K562 (cell line): ENCODE measurements around the gene GCC1. TPM values are rescaled to one million over a fixed set of nuclear protein-coding genes. Genes with fewer than 3 reads are reported as not detected.

Experiments
- ATAC-seq: fragments of 200-7000 bp; cut with Tn5 transposase; 3 replicates; pipeline ENCODE4 v1.9.1; 2020; ENCODE audit warnings: moderate library complexity
- BruUV-seq: library from RNA; stranded (reverse); fragments of 400-500 nt; replicated peaks from 2 replicates; lab custom pipeline; 2021; lab: Mats Ljungman, UMichigan
- CTCF ChIA-PET: fragments of 300-600 bp; formaldehyde crosslinking; extraction: SDS; loops from one replicate; lab custom pipeline; 2021; ENCODE audit warnings: low intra/inter-chr PET ratio; lab: Yijun Ruan, JAX
- POLR2A ChIA-PET: fragments of 300-600, 350-650 bp; sonication (Branson Sonifier 250); formaldehyde crosslinking; extraction: SDS; loops from one replicate; lab custom pipeline; 2021; ENCODE audit warnings: antibody characterized with exemption, inconsistent platforms; lab: Yijun Ruan, JAX
- DNase-seq, 4 experiments: peaks; one replicate each; pipeline versions ENCODE4 v3.0.0 to v3.0.0-alpha.2; 2011 to 2018; ENCODE audit warnings: low spot score in 3 of 4, mixed read lengths in 3 of 4; ENCODE audit errors: extremely low read depth in 1 of 4
- FAIRE-seq: peaks from 2 replicates; lab custom pipeline; 2011; peaks lifted over from hg19 to GRCh38; lab: Jason Lieb, UNC
- H2AFZ ChIP-seq: 2 replicates; pipeline ENCODE4 v1.6.0; 2011; ENCODE audit warnings: low read depth, low read length, control low read depth, inconsistent platforms
- H3K27ac ChIP-seq: fragments of 200-600 bp; 3 replicates; pipeline ENCODE4 v1.8.0; 2011; ENCODE audit warnings: low read depth, mild to moderate bottlenecking, control low read depth, inconsistent platforms, low read length, moderate library complexity, mixed read lengths; ENCODE audit errors: extremely low read depth
- H3K27me3 ChIP-seq, 2 experiments: fragments of 300-600 bp in 1 of 2; 2 replicates in 1 of 2; 3 replicates in 1 of 2; pipeline versions ENCODE4 v1.6.0 to v1.8.0; 2011; ENCODE audit warnings: inconsistent platforms in 2 of 2, low read length in 2 of 2, mild to moderate bottlenecking in 1 of 2, mixed read lengths in 1 of 2, moderate library complexity in 1 of 2; ENCODE audit not compliant: control insufficient read depth in 2 of 2, insufficient read depth in 2 of 2
- H3K36me3 ChIP-seq: fragments of 300-600 bp; 3 replicates; pipeline ENCODE4 v1.8.0; 2011; ENCODE audit warnings: mild to moderate bottlenecking, low read length, inconsistent platforms; ENCODE audit not compliant: control insufficient read depth, insufficient read depth
- H3K4me1 ChIP-seq, 2 experiments: fragments of 200-600 bp in 1 of 2; replicated peaks in 1 of 2; 2 replicates in 1 of 2; 3 replicates in 1 of 2; pipeline versions ENCODE4 v1.5.1 to v1.8.0; 2011; ENCODE audit warnings: inconsistent platforms in 2 of 2, low read length in 2 of 2, mild to moderate bottlenecking in 1 of 2, mixed read lengths in 1 of 2, moderate library complexity in 1 of 2; ENCODE audit not compliant: control insufficient read depth in 2 of 2, insufficient read depth in 2 of 2
- H3K4me2 ChIP-seq: 2 replicates; pipeline ENCODE4 v1.6.1; 2011; ENCODE audit warnings: low read length, control low read depth, inconsistent platforms, mixed read lengths; ENCODE audit not compliant: insufficient read depth
- H3K4me3 ChIP-seq: fragments of 200-600 bp; sonication (generic), shearing (Covaris generic); 2 replicates; pipeline ENCODE4 v1.5.1; 2016; ENCODE audit warnings: control low read depth, inconsistent platforms
- H3K79me2 ChIP-seq: fragments of 200-600 bp; 3 replicates; pipeline ENCODE4 v1.8.0; 2011; ENCODE audit warnings: low read length, inconsistent platforms; ENCODE audit not compliant: control insufficient read depth, insufficient read depth
- H3K9ac ChIP-seq, 2 experiments: 2 replicates each; pipeline versions ENCODE4 v1.6.0 to v1.6.1; 2011; ENCODE audit warnings: low read depth in 2 of 2, low read length in 2 of 2, control low read depth in 1 of 2, inconsistent platforms in 1 of 2, mild to moderate bottlenecking in 1 of 2, mixed read lengths in 1 of 2; ENCODE audit not compliant: insufficient read depth in 1 of 2
- H3K9me1 ChIP-seq: one replicate; pipeline ENCODE4 v1.6.0; 2011; ENCODE audit warnings: inconsistent platforms, mild to moderate bottlenecking, low read length, moderate library complexity; ENCODE audit not compliant: control insufficient read depth, insufficient read depth
- H3K9me3 ChIP-seq: replicated peaks from 2 replicates; pipeline ENCODE4 v1.5.1; 2011; ENCODE audit warnings: low read depth, low read length, inconsistent platforms; ENCODE audit not compliant: control insufficient read depth, insufficient read depth
- H4K20me1 ChIP-seq: replicated peaks from 2 replicates; pipeline ENCODE4 v1.6.1; 2011; ENCODE audit warnings: low read length, inconsistent platforms, mixed read lengths; ENCODE audit not compliant: control insufficient read depth, insufficient read depth
- RBFOX2 ChIP-seq: fragments of 200-400 bp; formaldehyde crosslinking; IDR thresholded peaks from 2 replicates; pipeline ENCODE4 v1.6.1; 2017; ENCODE audit warnings: low read depth, mild to moderate bottlenecking, low read length, moderate library complexity
- WGBS: fragments of 100-300 bp; shearing (Covaris generic); methylation state at CpG from one replicate; pipeline ENCODE4 v1.1.6; 2016; ENCODE audit warnings: low coverage, mixed read lengths; ENCODE audit not compliant: insufficient coverage; ENCODE audit errors: missing lambda C conversion rate; 5-methylcytosine and 5-hydroxymethylcytosine counted together
- in situ Hi-C: fragments of 300-500 bp; cut with MboI; formaldehyde crosslinking; loops from 4 replicates; pipeline ENCODE4 v1.15.0; 2018; ENCODE audit warnings: inconsistent platforms, mixed read lengths
- intact Hi-C: fragments of 100-400 bp; cut with micrococcal nuclease; formaldehyde crosslinking; loops from 2 replicates; pipeline ENCODE4 v1.14.2; 2022
- polyA plus RNA-seq, 8 experiments: library from polyadenylated mRNA; depleted of rRNA in 4 of 8; stranded (reverse) in 5 of 8; unstranded in 3 of 8; fragments of >200 nt; fragmentation: Nextera tagmentation in 2 of 8; fragmentation: Illumina TruSeq in 1 of 8; extraction: Ambion mirVana in 2 of 8; extraction: Trizol in 1 of 8; gene quantifications; 2 replicates each; pipeline versions ENCODE4 v1.2.1 to v1.2.3, GENCODE V29; 2011 to 2014; ENCODE audit warnings: inconsistent platforms in 1 of 8, missing spikeins in 1 of 8
- total RNA-seq, 7 experiments: library from RNA; depleted of rRNA in 6 of 7; stranded (reverse); fragments of >200 nt in 6 of 7; fragmentation: Illumina TruSeq in 2 of 7; extraction: Trizol in 2 of 7; gene quantifications; 2 replicates each; pipeline versions ENCODE4 v1.2.1 to v1.2.3, GENCODE V29; 2011 to 2021; ENCODE audit warnings: low replicate concordance in 1 of 7
- TF ChIP-seq, protein P1 (sequence below): fragments of 250-450 bp; sonication (Bioruptor Pico); IDR thresholded peaks from 2 replicates; pipeline ENCODE4 v1.4.0; 2020; ENCODE audit warnings: mild to moderate bottlenecking, moderate library complexity
- TF ChIP-seq, protein P2 (sequence below): sonication (generic); formaldehyde crosslinking; IDR thresholded peaks from 2 replicates; pipeline ENCODE4 v1.8.0; 2022; ENCODE audit warnings: mild to moderate bottlenecking, missing genetic modification reagents

The GCC1 gene
- total and polyA plus RNA-seq, 9 of the 15 experiments (the other 6 are each of a cell fraction or from before 2014, with no cell fraction given), result 1.9 to 19.8 (median 10.9) TPM

DNA sequence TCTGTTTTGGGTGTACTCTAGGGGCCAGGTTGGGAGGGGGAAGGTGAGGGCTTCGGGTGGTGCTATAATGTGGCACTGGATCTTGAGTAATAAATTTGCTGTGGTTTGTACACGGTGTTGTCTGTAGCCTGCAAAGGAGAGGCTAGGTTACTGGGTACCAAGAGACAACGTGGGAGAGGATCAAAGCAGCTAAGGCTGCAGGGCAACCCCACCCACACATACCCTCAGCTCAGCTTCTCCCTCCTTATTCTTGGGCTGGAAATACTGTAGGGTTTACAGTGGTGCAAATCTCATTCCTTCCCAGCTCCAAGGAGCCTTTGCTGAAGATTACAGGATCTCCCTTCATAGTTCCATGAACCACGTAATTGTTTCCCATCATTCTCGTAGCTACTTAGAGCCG is 6.2 kb upstream of the GCC1 start:
- no peak overlapping the region for H3K4me3 ChIP-seq
- BruUV-seq, result no TSS peak
- 71% methylated on average over 6 of the region's 6 CpGs for WGBS
- H2AFZ ChIP-seq, result no peak overlapping the region
- ATAC-seq (no peak), DNase-seq (no peak), FAIRE-seq (no peak)
- H3K4me1 ChIP-seq, result peaks cover 11 to 26% of the 10 kb centered on the region in 2 experiments; a peak in 4 of 5 replicates
- intact Hi-C loops (no loop called here), in situ Hi-C loops (no loop called here)
- peaks cover 12 to 25% of the 10 kb centered on the region in 2 experiments; a peak in 4 of 5 replicates for H3K27me3 ChIP-seq
- ChIA-PET POLR2A (interaction anchor here (0.5 kb wide), 1 partner anchor 134 kb away, joined by 3 read pairs; no protein-coding TSS in a partner anchor), CTCF (no interaction called here)
- H3K36me3 ChIP-seq, result peaks cover 22% of the 10 kb centered on the region; the same call in 2 of the 3 replicates
- H3K9ac ChIP-seq, result no peak overlapping the region
- H3K4me2 ChIP-seq, result no peak overlapping the region
- no peaks in the 10 kb centered on the region for H3K9me3 ChIP-seq
- H3K9me1 ChIP-seq, result peaks cover 4% of the 10 kb centered on the region
- H3K27ac ChIP-seq, result no peak overlapping the region
- H3K79me2 ChIP-seq, result peaks cover 14% of the 10 kb centered on the region
- no peaks in the 10 kb centered on the region; the same call in 1 of the 2 replicates for H4K20me1 ChIP-seq
- TF ChIP-seq, protein P1, sequence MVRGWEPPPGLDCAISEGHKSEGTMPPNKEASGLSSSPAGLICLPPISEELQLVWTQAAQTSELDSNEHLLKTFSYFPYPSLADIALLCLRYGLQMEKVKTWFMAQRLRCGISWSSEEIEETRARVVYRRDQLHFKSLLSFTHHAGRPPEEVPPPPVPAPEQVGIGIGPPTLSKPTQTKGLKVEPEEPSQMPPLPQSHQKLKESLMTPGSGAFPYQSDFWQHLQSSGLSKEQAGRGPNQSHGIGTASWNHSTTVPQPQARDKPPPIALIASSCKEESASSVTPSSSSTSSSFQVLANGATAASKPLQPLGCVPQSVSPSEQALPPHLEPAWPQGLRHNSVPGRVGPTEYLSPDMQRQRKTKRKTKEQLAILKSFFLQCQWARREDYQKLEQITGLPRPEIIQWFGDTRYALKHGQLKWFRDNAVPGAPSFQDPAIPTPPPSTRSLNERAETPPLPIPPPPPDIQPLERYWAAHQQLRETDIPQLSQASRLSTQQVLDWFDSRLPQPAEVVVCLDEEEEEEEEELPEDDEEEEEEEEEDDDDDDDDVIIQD (CRISPR knock-in tag), result no peak
- TF ChIP-seq, protein P2, sequence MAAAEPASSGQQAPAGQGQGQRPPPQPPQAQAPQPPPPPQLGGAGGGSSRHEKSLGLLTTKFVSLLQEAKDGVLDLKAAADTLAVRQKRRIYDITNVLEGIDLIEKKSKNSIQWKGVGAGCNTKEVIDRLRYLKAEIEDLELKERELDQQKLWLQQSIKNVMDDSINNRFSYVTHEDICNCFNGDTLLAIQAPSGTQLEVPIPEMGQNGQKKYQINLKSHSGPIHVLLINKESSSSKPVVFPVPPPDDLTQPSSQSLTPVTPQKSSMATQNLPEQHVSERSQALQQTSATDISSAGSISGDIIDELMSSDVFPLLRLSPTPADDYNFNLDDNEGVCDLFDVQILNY (CRISPR knock-in tag), result no peak
- peak; percentile 3; the same call in 1 of the 2 replicates for TF ChIP-seq RBFOX2
- TF ChIP-seq, all 486 proteins: peak for 1
